HepG2 (cell line): ENCODE results near the gene PTPRCAP. TPM values are rescaled to one million over a fixed set of nuclear protein-coding genes. Genes with fewer than 3 reads are reported as not detected.

Experiments
- CC2D1A ChIP-seq: sonication (generic); formaldehyde crosslinking; IDR thresholded peaks from 2 replicates; pipeline ENCODE4 v1.8.1; 2023; ENCODE audit warnings: mild to moderate bottlenecking, missing genetic modification reagents
- CREB1 ChIP-seq, 2 experiments: fragments of 450-650 bp in 1 of 2; IDR thresholded peaks; 2 replicates each; pipeline ENCODE4 v1.6.1; 2016 to 2017; ENCODE audit warnings: control low read depth in 1 of 2, mild to moderate bottlenecking in 1 of 2, missing compliant biosample characterization in 1 of 2, missing genetic modification characterization in 1 of 2
- GABPB1 ChIP-seq: IDR thresholded peaks from 2 replicates; pipeline ENCODE4 v1.6.1; 2016; ENCODE audit warnings: mild to moderate bottlenecking, missing genetic modification reagents, moderate library complexity, missing compliant biosample characterization
- MAFF ChIP-seq: IDR thresholded peaks from 2 replicates; pipeline ENCODE4 v1.6.1; 2011; ENCODE audit warnings: low read depth, low read length, improper control_type of control experiment
- PPARG ChIP-seq: conservative IDR thresholded peaks from 2 replicates; pipeline ENCODE4 v1.6.1; 2016; ENCODE audit warnings: missing biosample characterization, missing genetic modification reagents
- RFX1 ChIP-seq: fragments of 450-650 bp; IDR thresholded peaks from 2 replicates; pipeline ENCODE4 v1.6.1; 2017
- SRY ChIP-seq: sonication (generic); formaldehyde crosslinking; IDR thresholded peaks from 2 replicates; pipeline ENCODE4 v1.8.0; 2022; ENCODE audit warnings: mild to moderate bottlenecking, missing genetic modification reagents
- STAG1 ChIP-seq: sonication (generic); formaldehyde crosslinking; IDR thresholded peaks from 2 replicates; pipeline ENCODE4 v1.4.0; 2020; ENCODE audit warnings: missing genetic modification reagents
- ZKSCAN5 ChIP-seq: sonication (generic); formaldehyde crosslinking; IDR thresholded peaks from 2 replicates; pipeline ENCODE4 v1.5.1; 2020; ENCODE audit warnings: mild to moderate bottlenecking, missing genetic modification reagents
- ZNF263 ChIP-seq: sonication (generic); formaldehyde crosslinking; IDR thresholded peaks from 2 replicates; pipeline ENCODE4 v1.4.0; 2020; ENCODE audit warnings: missing genetic modification reagents
- ZNF274 ChIP-seq: sonication (generic); formaldehyde crosslinking; IDR thresholded peaks from 2 replicates; pipeline ENCODE4 v1.5.1; 2020; ENCODE audit warnings: mild to moderate bottlenecking, missing genetic modification reagents
- ZNF749 ChIP-seq: sonication (generic); formaldehyde crosslinking; IDR thresholded peaks from 2 replicates; pipeline ENCODE4 v1.8.0; 2022; ENCODE audit warnings: mild to moderate bottlenecking, missing genetic modification reagents, moderate library complexity, borderline replicate concordance
- ZNF768 ChIP-seq: sonication (generic); formaldehyde crosslinking; IDR thresholded peaks from 2 replicates; pipeline ENCODE4 v1.4.0; 2020; ENCODE audit warnings: missing genetic modification reagents
- polyA plus RNA-seq, 8 experiments: library from polyadenylated mRNA; depleted of rRNA in 3 of 8; stranded (reverse) in 7 of 8; unstranded in 1 of 8; fragments of >200 nt; fragmentation: Illumina TruSeq in 4 of 8; extraction: Trizol in 4 of 8; gene quantifications; 2 replicates each; pipeline versions ENCODE4 v1.2.1 to v1.2.3, GENCODE V29; 2011 to 2016; ENCODE audit warnings: low read depth in 4 of 8, missing spikeins in 1 of 8, mixed read lengths in 1 of 8; ENCODE audit not compliant: insufficient read depth in 1 of 8
- total RNA-seq, 5 experiments: library from RNA; depleted of rRNA; stranded (reverse); fragments of >200 nt; fragmentation: Illumina TruSeq; extraction: Trizol; gene quantifications; 2 replicates each; pipeline ENCODE4 v1.2.3, GENCODE V29; 2016; ENCODE audit warnings: low read depth in 1 of 5
- TF ChIP-seq, protein P1 (sequence below): sonication (generic); formaldehyde crosslinking; IDR thresholded peaks from 2 replicates; pipeline ENCODE4 v1.5.1; 2020; ENCODE audit warnings: mild to moderate bottlenecking, missing genetic modification reagents, moderate library complexity
- TF ChIP-seq, protein P2 (sequence below): sonication (generic); formaldehyde crosslinking; IDR thresholded peaks from 2 replicates; pipeline ENCODE4 v1.5.1; 2020; ENCODE audit warnings: mild to moderate bottlenecking, moderate library complexity, missing genetic modification reagents
- TF ChIP-seq, protein P3 (sequence below): sonication (generic); formaldehyde crosslinking; IDR thresholded peaks from 2 replicates; pipeline ENCODE4 v1.5.0; 2020; ENCODE audit warnings: mild to moderate bottlenecking, missing genetic modification reagents, moderate library complexity

The PTPRCAP gene
- total and polyA plus RNA-seq, 2 of the 13 experiments (the other 11 are each of a cell fraction or from before 2014, with no cell fraction given): 0.60 to 0.70 TPM

DNA sequence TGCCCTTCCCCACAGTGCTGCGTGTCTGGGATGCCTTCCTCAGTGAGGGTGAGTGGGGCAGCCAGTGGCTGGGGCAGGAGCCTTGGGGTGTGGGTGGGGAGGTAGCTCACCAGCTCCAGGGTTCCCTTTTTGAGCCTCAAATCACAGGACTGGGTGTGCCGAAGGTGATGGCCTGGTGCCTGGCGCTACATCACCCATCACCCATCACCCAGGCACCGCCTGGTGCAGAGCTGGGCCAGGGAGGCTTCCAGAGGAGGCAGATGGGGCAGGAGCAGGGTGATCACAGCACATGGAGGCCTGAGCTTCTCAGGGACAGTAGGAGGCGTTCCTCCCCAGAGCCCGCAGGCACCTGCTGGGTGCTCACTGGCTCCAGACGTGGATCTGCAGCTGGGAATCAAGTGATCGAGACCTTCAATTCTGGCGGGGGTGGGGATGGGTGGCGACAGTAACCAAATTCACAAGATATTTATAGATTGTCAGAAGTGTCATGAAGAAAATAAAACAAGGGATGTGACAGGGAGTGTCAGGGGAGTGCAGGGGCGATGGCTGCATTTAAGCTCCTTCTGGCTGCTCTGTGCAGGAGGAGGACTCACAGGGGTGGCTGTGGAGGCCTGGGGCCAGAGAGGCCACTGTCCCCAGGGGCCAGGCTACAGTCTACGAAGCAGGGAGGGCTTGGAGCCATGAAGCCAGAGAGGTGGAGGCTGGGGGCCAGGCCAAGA, 30.4 kb downstream of the PTPRCAP start (continued):
- TF ChIP-seq RFX1: no peak
- TF ChIP-seq ZKSCAN5 (CRISPR knock-in tag): no peak
- no peak for TF ChIP-seq ZNF274
- peak; percentile 17; the same call in 1 of the 2 replicates for TF ChIP-seq GABPB1 (CRISPR knock-in tag)
- 0 out of 2 replicates have a peak, but pooled peaks have one; percentile 12 for TF ChIP-seq ZNF768 (CRISPR knock-in tag)
- TF ChIP-seq PPARG (CRISPR knock-in tag): no peak
- TF ChIP-seq, protein P1, sequence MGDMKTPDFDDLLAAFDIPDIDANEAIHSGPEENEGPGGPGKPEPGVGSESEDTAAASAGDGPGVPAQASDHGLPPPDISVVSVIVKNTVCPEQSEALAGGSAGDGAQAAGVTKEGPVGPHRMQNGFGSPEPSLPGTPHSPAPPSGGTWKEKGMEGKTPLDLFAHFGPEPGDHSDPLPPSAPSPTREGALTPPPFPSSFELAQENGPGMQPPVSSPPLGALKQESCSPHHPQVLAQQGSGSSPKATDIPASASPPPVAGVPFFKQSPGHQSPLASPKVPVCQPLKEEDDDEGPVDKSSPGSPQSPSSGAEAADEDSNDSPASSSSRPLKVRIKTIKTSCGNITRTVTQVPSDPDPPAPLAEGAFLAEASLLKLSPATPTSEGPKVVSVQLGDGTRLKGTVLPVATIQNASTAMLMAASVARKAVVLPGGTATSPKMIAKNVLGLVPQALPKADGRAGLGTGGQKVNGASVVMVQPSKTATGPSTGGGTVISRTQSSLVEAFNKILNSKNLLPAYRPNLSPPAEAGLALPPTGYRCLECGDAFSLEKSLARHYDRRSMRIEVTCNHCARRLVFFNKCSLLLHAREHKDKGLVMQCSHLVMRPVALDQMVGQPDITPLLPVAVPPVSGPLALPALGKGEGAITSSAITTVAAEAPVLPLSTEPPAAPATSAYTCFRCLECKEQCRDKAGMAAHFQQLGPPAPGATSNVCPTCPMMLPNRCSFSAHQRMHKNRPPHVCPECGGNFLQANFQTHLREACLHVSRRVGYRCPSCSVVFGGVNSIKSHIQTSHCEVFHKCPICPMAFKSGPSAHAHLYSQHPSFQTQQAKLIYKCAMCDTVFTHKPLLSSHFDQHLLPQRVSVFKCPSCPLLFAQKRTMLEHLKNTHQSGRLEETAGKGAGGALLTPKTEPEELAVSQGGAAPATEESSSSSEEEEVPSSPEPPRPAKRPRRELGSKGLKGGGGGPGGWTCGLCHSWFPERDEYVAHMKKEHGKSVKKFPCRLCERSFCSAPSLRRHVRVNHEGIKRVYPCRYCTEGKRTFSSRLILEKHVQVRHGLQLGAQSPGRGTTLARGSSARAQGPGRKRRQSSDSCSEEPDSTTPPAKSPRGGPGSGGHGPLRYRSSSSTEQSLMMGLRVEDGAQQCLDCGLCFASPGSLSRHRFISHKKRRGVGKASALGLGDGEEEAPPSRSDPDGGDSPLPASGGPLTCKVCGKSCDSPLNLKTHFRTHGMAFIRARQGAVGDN (CRISPR knock-in tag): peak; percentile 11; the same call in 1 of the 2 replicates
- TF ChIP-seq ZNF263 (CRISPR knock-in tag): peak; percentile 86
- TF ChIP-seq MAFF: no peak
- TF ChIP-seq, protein P2, sequence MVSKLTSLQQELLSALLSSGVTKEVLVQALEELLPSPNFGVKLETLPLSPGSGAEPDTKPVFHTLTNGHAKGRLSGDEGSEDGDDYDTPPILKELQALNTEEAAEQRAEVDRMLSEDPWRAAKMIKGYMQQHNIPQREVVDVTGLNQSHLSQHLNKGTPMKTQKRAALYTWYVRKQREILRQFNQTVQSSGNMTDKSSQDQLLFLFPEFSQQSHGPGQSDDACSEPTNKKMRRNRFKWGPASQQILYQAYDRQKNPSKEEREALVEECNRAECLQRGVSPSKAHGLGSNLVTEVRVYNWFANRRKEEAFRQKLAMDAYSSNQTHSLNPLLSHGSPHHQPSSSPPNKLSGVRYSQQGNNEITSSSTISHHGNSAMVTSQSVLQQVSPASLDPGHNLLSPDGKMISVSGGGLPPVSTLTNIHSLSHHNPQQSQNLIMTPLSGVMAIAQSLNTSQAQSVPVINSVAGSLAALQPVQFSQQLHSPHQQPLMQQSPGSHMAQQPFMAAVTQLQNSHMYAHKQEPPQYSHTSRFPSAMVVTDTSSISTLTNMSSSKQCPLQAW (CRISPR knock-in tag): 0 out of 2 replicates have a peak, but pooled peaks have one; percentile 23
- TF ChIP-seq CC2D1A (CRISPR knock-in tag): no peak
- no peak for TF ChIP-seq ZNF749 (CRISPR knock-in tag)
- TF ChIP-seq, protein P3, sequence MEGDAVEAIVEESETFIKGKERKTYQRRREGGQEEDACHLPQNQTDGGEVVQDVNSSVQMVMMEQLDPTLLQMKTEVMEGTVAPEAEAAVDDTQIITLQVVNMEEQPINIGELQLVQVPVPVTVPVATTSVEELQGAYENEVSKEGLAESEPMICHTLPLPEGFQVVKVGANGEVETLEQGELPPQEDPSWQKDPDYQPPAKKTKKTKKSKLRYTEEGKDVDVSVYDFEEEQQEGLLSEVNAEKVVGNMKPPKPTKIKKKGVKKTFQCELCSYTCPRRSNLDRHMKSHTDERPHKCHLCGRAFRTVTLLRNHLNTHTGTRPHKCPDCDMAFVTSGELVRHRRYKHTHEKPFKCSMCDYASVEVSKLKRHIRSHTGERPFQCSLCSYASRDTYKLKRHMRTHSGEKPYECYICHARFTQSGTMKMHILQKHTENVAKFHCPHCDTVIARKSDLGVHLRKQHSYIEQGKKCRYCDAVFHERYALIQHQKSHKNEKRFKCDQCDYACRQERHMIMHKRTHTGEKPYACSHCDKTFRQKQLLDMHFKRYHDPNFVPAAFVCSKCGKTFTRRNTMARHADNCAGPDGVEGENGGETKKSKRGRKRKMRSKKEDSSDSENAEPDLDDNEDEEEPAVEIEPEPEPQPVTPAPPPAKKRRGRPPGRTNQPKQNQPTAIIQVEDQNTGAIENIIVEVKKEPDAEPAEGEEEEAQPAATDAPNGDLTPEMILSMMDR (CRISPR knock-in tag): peak; percentile 66
- TF ChIP-seq CREB1 (IDR thresholded peaks at IDR 0.05): no peak
- no peak for TF ChIP-seq CREB1 (CRISPR knock-in tag; IDR thresholded peaks at IDR 0.05)
- TF ChIP-seq STAG1 (CRISPR knock-in tag): peak; percentile 45
- 0 out of 2 replicates have a peak, but pooled peaks have one; percentile 31 for TF ChIP-seq SRY (CRISPR knock-in tag)
- TF ChIP-seq, all 625 proteins: peak for 9
